Stomach smooth muscle (tissue), 2 donors: ENCODE data around the gene CA4.
"Not testable (repeated sequence)": the region's sequence is repeated elsewhere in the genome, so short reads cannot be mapped to it uniquely, and the experiment has no call there.

Source experiments
- H3K27ac ChIP-seq: one replicate; pipeline ENCODE4 v1.7.0; 2013; ENCODE audit warnings: mild to moderate bottlenecking, low read length, inconsistent platforms
- H3K27me3 ChIP-seq, 2 donors: one replicate each; pipeline ENCODE4 v1.7.0; 2013; ENCODE audit warnings: low read length in 2 of 2; ENCODE audit not compliant: insufficient read depth in 2 of 2, control insufficient read depth in 1 of 2
- H3K36me3 ChIP-seq, 2 donors: one replicate each; pipeline ENCODE4 v1.7.0; 2013; ENCODE audit warnings: low read length in 2 of 2; ENCODE audit not compliant: control insufficient read depth in 2 of 2, insufficient read depth in 2 of 2
- H3K4me1 ChIP-seq: one replicate; pipeline ENCODE4 v1.7.0; 2013; ENCODE audit warnings: low read length; ENCODE audit not compliant: control insufficient read depth, insufficient read depth
- H3K4me3 ChIP-seq, 2 donors: one replicate each; pipeline ENCODE4 v1.7.0; 2013; ENCODE audit warnings: low read length in 2 of 2
- H3K9ac ChIP-seq, 2 donors: one replicate each; pipeline ENCODE4 v1.7.0; 2013; ENCODE audit warnings: low read length in 2 of 2, mild to moderate bottlenecking in 1 of 2
- H3K9me3 ChIP-seq, 2 donors: one replicate each; pipeline ENCODE4 v1.7.0; 2013; ENCODE audit warnings: low read length in 2 of 2; ENCODE audit not compliant: control insufficient read depth in 2 of 2
- donor health status: healthy.
- donor health status: Pancreatic carcinoma.

CA4 gene

GRCh38 chr17:60180380-60180779 lies 30.6 kb downstream of the CA4 start:
- not testable (repeated sequence) for H3K4me1 ChIP-seq, H3K27ac ChIP-seq, H3K27me3 ChIP-seq, H3K9ac ChIP-seq, H3K9me3 ChIP-seq, H3K4me3 ChIP-seq
- peaks cover 13 to 22% of the 10 kb centered on the region in 2 donors for H3K36me3 ChIP-seq

GRCh38 chr17:60186372-60186771 lies 36.6 kb downstream of the CA4 start:
- not testable (repeated sequence) for H3K9ac ChIP-seq, H3K27ac ChIP-seq, H3K9me3 ChIP-seq, H3K27me3 ChIP-seq, H3K4me1 ChIP-seq, H3K4me3 ChIP-seq
- peaks cover 12 to 25% of the 10 kb centered on the region in 2 donors for H3K36me3 ChIP-seq

GRCh38 chr17:60186846-60187745 lies 37.3 kb downstream of the CA4 start:
- not testable (repeated sequence) for H3K4me3 ChIP-seq, H3K27me3 ChIP-seq, H3K9me3 ChIP-seq, H3K4me1 ChIP-seq, H3K27ac ChIP-seq, H3K9ac ChIP-seq
- H3K36me3 ChIP-seq: peaks cover 12 to 24% of the 10 kb centered on the region in 2 donors

GRCh38 chr17:60188759-60189158 lies 39.0 kb downstream of the CA4 start:
- peaks cover 15 to 21% of the 10 kb centered on the region in 2 donors for H3K36me3 ChIP-seq

GRCh38 chr17:60190032-60190431 lies 40.3 kb downstream of the CA4 start:
- peaks cover 18 to 20% of the 10 kb centered on the region in 2 donors for H3K36me3 ChIP-seq
- not testable (repeated sequence) for H3K27me3 ChIP-seq, H3K4me1 ChIP-seq, H3K9ac ChIP-seq, H3K4me3 ChIP-seq, H3K9me3 ChIP-seq, H3K27ac ChIP-seq

More at GRCh38 chr17:60188759-60189158, 39.0 kb downstream of the CA4 start:
- Histone ChIP-seq H3K27me3 (no peaks in the 10 kb centered on the region), H3K27ac (no peak overlapping the region), H3K9me3 (no peaks in the 10 kb centered on the region), H3K9ac (no peak overlapping the region), H3K4me3 (no peak overlapping the region), H3K4me1 (no peaks in the 10 kb centered on the region)

GRCh38 chr17:60193032-60193431 lies 43.3 kb downstream of the CA4 start:
- H3K4me3 ChIP-seq, H3K27me3 ChIP-seq, H3K9me3 ChIP-seq, H3K9ac ChIP-seq, H3K4me1 ChIP-seq, H3K27ac ChIP-seq: not testable (repeated sequence)
- peaks cover 10 to 27% of the 10 kb centered on the region in 2 donors for H3K36me3 ChIP-seq

GRCh38 chr17:60193482-60193881 lies 43.7 kb downstream of the CA4 start:
- H3K4me1 ChIP-seq: no peaks in the 10 kb centered on the region
- no peaks in the 10 kb centered on the region for H3K27me3 ChIP-seq
- H3K9ac ChIP-seq: no peak overlapping the region
- no peak overlapping the region for H3K4me3 ChIP-seq
- no peaks in the 10 kb centered on the region for H3K9me3 ChIP-seq
- H3K36me3 ChIP-seq: peaks cover 9 to 32% of the 10 kb centered on the region in 2 donors
- H3K27ac ChIP-seq: no peak overlapping the region

GRCh38 chr17:60194141-60194540 lies 44.4 kb downstream of the CA4 start:
- not testable (repeated sequence) for H3K27ac ChIP-seq, H3K9ac ChIP-seq, H3K4me3 ChIP-seq, H3K27me3 ChIP-seq, H3K4me1 ChIP-seq, H3K9me3 ChIP-seq
- H3K36me3 ChIP-seq: peaks cover 9 to 32% of the 10 kb centered on the region in 2 donors

GRCh38 chr17:60198630-60199029 lies 48.9 kb downstream of the CA4 start:
- not testable (repeated sequence) for H3K4me1 ChIP-seq, H3K27ac ChIP-seq, H3K4me3 ChIP-seq, H3K27me3 ChIP-seq, H3K9ac ChIP-seq, H3K9me3 ChIP-seq
- H3K36me3 ChIP-seq: peaks cover 3 to 17% of the 10 kb centered on the region in 2 donors

GRCh38 chr17:60205782-60206181 lies 56.0 kb downstream of the CA4 start:
- H3K9ac ChIP-seq, H3K27ac ChIP-seq, H3K4me1 ChIP-seq, H3K4me3 ChIP-seq, H3K9me3 ChIP-seq, H3K36me3 ChIP-seq, H3K27me3 ChIP-seq: not testable (repeated sequence)

GRCh38 chr17:60208302-60208701 lies 58.5 kb downstream of the CA4 start:
- not testable (repeated sequence) for H3K9ac ChIP-seq, H3K27ac ChIP-seq, H3K9me3 ChIP-seq, H3K4me1 ChIP-seq, H3K4me3 ChIP-seq, H3K36me3 ChIP-seq, H3K27me3 ChIP-seq
